HG02610 (cell line): Measurements from ENCODE around the gene CTBP2.
"Not testable (repeated sequence)": the region's sequence is repeated elsewhere in the genome, so short reads cannot be mapped to it uniquely, and the experiment has no call there.

Source experiments
- ATAC-seq: cut with Tn5 transposase; IDR thresholded peaks from one replicate; pipeline ENCODE4 v1.9.1; 2021; ENCODE audit warnings: mild to moderate bottlenecking, moderate library complexity; ENCODE audit not compliant: unreplicated experiment

The CTBP2 gene

DNA sequence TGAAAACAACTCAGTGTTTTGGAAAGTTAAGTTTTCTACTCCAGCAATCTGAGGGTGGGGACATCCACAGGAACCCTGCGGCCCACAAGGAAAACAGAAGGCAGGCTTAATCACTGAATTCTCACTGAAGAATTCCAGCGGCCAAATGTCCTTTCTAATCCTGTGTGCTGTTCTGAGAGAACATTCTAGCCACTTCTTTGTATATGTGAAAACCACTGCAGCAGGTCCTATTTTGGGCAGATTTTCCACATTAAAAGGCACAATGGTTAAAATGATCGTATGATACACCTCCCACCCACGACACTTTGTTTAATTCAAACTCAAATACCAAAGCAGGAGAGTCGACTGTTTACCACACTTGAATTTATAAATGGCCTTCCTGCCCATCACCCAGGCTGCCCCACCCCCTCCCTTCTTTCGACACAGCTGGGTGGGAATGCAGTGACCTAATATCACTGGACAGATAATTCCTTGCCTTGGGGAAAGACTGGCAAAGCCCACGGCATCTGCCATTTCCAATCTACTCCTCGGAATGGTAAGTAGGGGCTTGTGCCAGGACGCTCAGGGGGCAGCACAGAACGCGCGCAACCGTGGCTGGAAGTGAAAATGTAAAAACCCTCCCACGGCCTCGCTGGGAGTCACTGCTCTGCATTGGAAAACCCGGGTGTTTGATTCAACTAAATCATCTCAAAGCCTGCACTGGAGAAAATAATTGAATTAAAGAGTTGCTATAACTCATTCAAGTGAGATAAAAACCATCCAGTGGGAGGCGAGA, 67.0 kb downstream of the CTBP2 start:
- no peak for ATAC-seq

- no peak for ATAC-seq
Measured at GRCh38 chr10:125092564-125093031, 67.8 kb downstream of the CTBP2 start.

- ATAC-seq = no peak
Measured at GRCh38 chr10:125091891-125092290, 68.5 kb downstream of the CTBP2 start.

GRCh38 chr10:125089469-125089868, 70.9 kb downstream of the CTBP2 start:
- no peak for ATAC-seq

GRCh38 chr10:125087897-125088215, 72.5 kb downstream of the CTBP2 start:
- no peak for ATAC-seq

GRCh38 chr10:125087191-125087896, 73.0 kb downstream of the CTBP2 start:
- ATAC-seq = no peak

DNA sequence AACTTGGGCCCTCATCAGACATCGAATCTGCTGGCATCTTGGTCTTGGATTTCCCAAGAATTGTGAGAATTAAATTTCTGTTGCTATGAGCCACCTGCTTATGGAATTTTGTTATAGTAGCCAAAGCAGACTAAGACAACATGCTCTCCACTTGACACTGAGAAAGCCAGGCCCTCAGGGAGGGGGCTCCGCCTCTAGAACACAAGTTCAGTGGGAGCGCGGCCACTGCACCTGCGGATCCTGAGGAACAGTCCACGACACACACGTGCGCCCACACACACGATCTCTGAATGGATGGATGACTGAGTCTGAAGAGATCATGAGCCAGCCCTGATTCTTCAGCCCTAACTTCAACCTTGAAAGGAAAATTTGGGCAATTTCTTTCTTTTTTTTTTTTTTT, 73.7 kb downstream of the CTBP2 start:
- ATAC-seq = no peak

DNA sequence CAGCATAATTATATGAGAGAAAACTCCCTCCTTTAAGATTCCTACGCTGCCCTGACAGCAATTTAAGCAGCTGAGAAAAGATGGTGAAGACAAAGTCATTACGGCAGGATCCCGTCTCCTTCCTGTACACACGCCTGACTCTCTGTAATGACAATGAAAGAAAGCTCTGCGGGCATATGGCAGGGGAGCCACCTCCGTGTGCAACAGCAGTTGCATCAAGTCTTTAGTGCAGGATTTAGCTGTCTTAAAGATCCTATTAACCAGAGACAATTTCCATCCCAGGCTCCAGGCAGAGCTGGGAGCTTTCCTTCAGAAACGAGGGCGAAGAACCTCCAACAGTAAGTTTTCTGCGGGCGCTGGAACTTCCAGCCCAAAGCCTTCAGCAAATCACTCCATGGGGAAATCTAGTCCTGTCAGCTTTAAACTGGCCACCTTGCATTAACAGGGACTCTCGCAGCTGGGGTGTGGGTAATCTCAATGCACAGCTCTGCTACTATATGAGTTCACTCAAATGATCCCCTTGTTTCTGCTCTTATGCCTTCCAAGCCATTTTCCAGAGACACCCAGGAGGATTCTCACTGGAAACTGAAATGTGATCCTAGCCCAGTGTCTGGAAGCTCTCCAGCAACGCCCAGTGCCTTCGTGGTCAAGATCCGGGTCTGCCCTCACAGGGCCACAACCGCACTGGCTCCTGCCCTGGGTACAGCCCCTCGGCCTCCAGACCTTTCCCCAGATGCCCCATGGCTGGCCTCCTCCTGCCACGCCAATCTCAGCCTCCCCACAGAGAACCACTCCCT, 74.9 kb downstream of the CTBP2 start:
- ATAC-seq = no peak

GRCh38 chr10:125084614-125085257, 75.6 kb downstream of the CTBP2 start:
- ATAC-seq = no peak

DNA sequence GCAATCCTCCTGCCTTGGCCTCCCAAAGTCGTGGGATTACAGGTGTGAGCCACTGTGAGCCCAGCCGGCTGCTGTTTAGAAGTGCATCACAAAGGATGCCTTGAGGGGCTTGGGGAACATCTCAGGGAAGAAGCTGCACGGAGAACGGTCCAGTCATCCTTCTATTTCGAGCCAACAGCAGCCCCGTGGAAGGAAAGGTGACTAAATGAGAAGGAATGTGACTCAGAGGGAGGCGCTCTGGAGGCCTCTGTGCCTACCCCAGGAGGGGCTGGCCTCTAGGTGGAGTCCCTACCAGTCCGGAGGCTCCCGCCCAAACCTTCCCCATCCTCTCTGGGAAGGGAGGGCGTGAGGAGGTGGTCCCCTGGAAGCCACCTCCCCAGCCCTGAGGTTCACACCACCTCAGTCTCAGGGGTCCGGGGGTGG, 76.2 kb downstream of the CTBP2 start:
- ATAC-seq = no peak

DNA sequence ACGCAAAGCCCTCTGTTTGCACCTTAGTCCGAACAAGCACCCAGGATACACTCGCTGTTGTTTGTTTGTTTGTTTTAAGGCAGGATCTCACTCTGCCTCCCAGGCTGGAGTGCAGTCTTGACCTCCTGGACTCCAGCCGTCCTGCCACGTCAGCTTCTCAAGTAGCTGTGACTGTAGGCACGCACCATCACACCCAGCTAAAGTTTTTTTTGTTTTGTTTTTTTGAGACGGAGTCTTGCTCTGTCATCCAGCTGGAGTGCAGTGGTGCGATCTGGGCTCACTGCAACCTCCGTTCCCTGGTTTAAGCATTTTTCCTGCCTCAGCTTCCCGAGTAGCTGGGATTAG, 76.8 kb downstream of the CTBP2 start:
- no peak for ATAC-seq

DNA sequence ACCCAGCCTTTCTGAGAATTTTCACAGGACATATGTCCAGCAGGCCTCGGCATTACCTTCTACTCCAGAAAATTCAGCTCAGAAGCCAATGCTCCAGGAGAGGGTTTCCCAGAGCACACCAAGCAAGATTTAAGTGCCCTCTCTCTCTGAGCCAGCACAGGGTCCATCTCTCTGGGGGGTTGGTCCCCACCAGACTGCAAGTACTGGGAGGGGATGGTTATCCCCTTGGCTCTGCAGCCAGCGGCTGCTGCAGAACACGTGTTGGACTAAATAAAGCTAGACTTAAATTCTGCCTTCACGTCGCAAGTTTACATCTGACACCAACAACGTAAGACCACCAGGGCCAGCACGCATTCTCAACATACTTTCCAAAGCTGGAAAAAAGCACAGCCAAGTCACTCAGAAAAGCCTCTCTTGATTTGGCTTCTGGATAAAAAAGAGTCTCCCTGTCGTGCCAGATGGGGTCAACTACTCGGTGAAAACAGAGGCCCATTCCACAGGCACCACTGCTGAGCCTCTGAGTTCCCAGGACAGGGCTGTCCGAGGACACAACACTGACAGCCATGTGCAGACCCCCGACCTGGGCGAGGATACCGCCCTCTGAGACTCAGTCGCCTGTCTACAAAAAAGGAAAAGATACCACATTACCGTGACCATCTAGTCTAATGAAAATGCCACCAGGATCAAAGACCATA, 77.3 kb downstream of the CTBP2 start:
- ATAC-seq = no peak

- ATAC-seq = not testable (repeated sequence)
Measured at GRCh38 chr10:125082471-125082870, 77.9 kb downstream of the CTBP2 start.

DNA sequence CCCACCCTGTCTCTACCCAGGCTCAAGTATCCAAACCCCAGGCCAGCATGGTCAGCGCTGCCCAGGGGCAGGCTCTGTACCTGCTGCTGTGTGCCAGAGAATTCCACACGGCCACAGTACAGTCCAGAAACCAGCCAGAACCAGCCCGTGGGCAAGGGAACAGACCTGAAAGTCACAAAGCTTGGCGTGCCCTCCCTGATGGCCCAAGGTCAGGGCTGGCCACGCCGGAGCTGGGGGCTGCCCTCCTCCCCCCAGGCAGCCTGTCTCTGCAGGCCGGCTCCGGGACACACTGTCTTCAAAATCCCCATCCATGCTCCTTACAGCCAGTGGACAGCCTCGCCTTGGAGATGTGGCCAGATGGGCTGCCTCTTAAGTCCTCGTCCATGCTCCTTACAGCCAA, 78.4 kb downstream of the CTBP2 start:
- no peak for ATAC-seq

DNA sequence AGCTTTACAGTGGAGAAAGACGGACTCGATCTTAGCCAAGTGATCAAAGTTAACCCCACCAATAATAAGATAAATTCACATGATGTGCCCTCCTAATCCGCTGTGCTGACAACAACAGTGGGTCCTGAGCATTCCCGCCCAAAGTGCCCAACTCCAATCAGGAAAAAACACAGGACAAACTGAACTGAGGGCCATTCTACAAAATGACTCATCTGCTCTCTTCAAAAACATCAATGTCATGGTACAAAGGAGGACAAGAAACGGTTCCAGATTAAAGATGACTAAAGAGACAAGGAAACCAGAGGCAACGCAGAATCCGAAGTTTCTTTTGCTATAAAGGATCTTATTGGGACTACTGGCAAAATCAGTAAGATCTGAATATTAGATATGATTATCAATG, 79.4 kb downstream of the CTBP2 start:
- ATAC-seq = no peak

DNA sequence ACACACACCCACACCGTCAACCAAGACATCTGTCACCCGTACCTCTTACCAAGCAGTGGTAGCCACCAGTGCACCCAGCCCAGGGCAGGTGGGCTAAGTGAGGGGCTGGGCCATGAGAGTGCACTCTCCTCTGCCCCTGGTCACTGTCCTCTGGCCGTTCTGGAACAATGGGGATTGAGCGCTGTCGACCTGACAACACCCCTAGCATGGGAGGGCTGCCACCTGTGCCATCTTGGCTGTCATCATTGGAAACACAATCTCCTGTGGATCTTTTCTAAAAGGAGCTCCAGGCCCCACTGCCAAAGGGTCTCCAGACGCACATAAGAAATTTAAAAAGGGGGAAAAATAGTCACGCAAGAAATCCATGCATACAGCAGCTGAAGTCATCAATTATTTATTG, 80.1 kb downstream of the CTBP2 start:
- ATAC-seq = no peak

DNA sequence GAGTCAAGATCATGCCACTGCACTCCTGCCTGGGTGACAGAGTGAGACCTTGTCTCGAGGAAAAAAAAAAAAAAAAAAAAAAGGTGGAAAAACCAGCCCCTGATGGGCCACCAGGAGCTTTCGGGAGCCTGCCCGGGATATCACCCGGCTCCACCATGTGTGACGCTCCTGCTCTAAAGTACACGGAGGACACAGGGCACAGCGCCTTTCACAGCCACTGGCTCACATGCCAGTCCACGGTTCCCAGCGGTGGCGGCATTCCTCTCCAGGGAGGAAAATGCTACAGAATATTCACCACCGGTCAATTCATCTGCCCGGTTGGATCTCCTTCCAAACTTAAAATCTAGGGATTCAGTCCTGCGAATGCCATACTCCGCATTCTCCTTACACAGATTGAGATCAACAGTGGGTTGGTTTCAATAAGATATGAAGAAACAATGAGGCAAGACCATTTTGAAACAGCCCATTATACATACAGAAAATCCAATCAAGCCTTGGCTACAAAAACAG, 81.2 kb downstream of the CTBP2 start:
- no peak for ATAC-seq

GRCh38 chr10:125076891-125077541, 83.3 kb downstream of the CTBP2 start:
- no peak for ATAC-seq

GRCh38 chr10:125076121-125076825, 84.1 kb downstream of the CTBP2 start:
- ATAC-seq = no peak
